HG03060 (cell line): ENCODE measurements around the gene NSG1.
"Not testable (repeated sequence)": the region's sequence is repeated elsewhere in the genome, so short reads cannot be mapped to it uniquely, and the experiment has no call there.

Source experiments
- ATAC-seq: cut with Tn5 transposase; IDR thresholded peaks from one replicate; pipeline ENCODE4 v1.9.1; 2021; ENCODE audit warnings: low read depth, moderate number of reproducible peaks; ENCODE audit not compliant: unreplicated experiment

NSG1 gene

GRCh38 chr4:4386736-4387392 lies at the start of gene NSG1:
Gene NSG1, plus strand, starts transcription at chr4:4387102. Its CDS starts 528 bp downstream, at chr4:4387630.
- no peak for ATAC-seq

- no peak for ATAC-seq
Observed at GRCh38 chr4:4338210-4339001, 48.5 kb upstream of the NSG1 start.

- ATAC-seq: no peak
Observed at GRCh38 chr4:4339504-4340085, 47.3 kb upstream of the NSG1 start.

- no peak for ATAC-seq
Observed at GRCh38 chr4:4341861-4342650, 44.8 kb upstream of the NSG1 start.

GRCh38 chr4:4343038-4343437 lies 43.9 kb upstream of the NSG1 start:
- ATAC-seq: no peak

- peak; percentile 80 for ATAC-seq
Observed at GRCh38 chr4:4344915-4345527, 41.9 kb upstream of the NSG1 start.

GRCh38 chr4:4347585-4347984 lies 39.3 kb upstream of the NSG1 start:
- ATAC-seq: no peak

- not testable (repeated sequence) for ATAC-seq
Observed at GRCh38 chr4:4348585-4348984, 38.3 kb upstream of the NSG1 start.

- ATAC-seq: no peak
Observed at GRCh38 chr4:4349867-4350266, 37.0 kb upstream of the NSG1 start.

GRCh38 chr4:4350909-4351308 lies 36.0 kb upstream of the NSG1 start:
- no peak for ATAC-seq

- ATAC-seq: no peak
Observed at GRCh38 chr4:4355302-4355701, 31.6 kb upstream of the NSG1 start.

GRCh38 chr4:4356106-4357041 lies 30.5 kb upstream of the NSG1 start:
- ATAC-seq: no peak

GRCh38 chr4:4358093-4358854 lies 28.6 kb upstream of the NSG1 start:
- no peak for ATAC-seq

GRCh38 chr4:4361883-4362282 lies 25.0 kb upstream of the NSG1 start:
- ATAC-seq: no peak

GRCh38 chr4:4362991-4363697 lies 23.8 kb upstream of the NSG1 start:
- ATAC-seq: no peak

- ATAC-seq: no peak
Observed at GRCh38 chr4:4364061-4364460, 22.8 kb upstream of the NSG1 start.

GRCh38 chr4:4364486-4365208 lies 22.3 kb upstream of the NSG1 start:
- no peak for ATAC-seq
